UCSD-AML1 (cell line): ENCODE measurements around the gene MYT1.
A peak's percentile ranks its signal among the peaks of the same experiment; 100 is the strongest.
"Not testable (repeated sequence)": the region's sequence is repeated elsewhere in the genome, so short reads cannot be mapped to it uniquely, and the experiment has no call there.

Experiments used
- DNase-seq: peaks from one replicate; lab custom pipeline; 2025; ENCODE audit not compliant: unreplicated experiment; lab: John Stamatoyannopoulos, UW

MYT1 gene

DNA sequence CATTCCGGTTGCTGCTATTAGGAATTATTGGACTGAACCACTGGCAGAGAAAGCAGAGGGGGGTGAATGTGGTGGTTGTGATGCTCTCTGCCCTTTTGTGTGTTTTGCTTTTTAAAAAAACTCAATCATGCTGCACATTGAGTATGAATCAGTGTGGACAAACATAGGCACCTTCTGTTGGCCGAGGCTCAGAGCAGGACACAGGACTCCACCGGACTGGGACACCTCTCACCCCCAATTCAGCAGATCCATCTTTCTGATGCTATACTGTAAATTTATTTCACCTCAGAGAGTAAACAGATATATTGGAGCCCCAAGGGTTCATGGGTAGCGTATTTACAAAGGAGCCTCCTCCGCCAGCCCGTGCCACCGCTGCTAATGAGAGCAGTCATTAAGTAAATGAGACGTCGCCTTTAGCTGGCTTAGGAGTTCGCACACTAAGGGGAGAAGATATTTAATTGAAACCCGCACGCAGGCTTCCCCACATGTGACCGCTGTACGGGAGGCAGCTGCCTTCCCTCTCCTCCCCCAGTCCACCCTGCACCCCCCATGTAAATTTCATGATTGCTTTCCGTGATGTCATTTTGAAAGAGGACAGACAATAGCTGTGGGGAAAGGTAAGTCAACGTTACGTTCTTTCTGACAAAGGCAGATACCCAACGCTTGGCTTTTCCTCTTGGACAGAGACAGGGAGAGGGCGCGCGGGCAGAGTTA lies at the start of gene MYT1:
TSS of gene MYT1 (plus strand) at position 330 of the 714 bp plus-strand sequence. CDS start 34,410 bp downstream, outside the sequence.
- no peak for DNase-seq

DNA sequence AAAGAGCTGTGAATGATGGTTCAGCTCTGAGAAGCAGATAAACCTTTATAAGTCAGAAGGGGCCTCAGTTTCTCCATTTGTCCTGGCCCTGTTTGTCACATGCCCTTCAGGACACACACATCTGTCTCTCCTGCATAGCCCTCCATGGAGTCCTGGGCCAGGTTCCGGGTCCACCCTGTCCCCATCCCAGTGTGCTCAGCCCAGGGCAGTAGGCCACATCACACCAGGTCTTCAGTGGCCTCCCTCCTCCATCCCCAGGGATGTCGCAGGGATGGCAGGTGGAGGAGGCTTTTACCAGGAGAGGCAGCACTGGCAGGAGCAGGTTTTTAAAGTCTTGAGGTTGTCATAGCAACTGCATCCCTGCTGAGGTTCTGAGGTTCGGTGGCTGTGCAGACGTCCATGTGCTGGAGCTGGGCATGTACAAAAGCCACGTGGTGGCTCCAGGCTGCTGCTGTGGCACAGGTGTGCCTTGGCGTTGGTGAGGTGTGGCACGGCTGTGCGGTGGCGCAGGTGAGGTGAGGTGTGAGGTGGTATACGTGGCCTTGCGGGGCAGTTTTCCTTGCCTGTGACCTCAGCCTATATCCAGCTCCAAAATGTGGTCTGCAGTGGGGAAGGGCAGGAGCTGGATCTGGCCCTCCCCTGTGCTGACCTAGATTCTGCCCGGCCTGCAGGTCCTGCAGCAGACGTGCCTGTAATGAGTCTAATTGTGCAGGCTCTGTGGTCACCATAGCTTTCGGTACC lies 48.9 kb upstream of the MYT1 start:
- DNase-seq: no peak

DNA sequence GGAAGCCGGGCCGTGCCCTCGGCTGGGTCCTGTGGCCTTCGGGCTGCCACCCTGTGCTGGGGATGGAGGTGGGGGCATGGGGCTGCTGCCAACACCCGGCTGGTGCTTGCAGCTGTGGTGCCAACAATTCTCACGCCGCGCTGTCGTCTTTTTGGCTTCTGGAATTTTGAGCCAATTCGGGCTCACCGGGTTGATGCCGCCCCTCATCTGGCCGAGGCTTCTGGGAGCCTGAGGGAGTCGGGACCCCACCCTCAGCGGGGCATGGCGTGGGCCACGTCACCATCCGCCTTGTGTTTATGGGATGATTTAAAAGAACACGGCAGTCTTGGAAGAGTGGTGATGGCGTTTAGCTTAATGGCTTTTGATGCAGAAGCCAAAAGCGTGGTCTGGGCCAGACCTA lies 48.2 kb upstream of the MYT1 start:
- DNase-seq: no peak

DNA sequence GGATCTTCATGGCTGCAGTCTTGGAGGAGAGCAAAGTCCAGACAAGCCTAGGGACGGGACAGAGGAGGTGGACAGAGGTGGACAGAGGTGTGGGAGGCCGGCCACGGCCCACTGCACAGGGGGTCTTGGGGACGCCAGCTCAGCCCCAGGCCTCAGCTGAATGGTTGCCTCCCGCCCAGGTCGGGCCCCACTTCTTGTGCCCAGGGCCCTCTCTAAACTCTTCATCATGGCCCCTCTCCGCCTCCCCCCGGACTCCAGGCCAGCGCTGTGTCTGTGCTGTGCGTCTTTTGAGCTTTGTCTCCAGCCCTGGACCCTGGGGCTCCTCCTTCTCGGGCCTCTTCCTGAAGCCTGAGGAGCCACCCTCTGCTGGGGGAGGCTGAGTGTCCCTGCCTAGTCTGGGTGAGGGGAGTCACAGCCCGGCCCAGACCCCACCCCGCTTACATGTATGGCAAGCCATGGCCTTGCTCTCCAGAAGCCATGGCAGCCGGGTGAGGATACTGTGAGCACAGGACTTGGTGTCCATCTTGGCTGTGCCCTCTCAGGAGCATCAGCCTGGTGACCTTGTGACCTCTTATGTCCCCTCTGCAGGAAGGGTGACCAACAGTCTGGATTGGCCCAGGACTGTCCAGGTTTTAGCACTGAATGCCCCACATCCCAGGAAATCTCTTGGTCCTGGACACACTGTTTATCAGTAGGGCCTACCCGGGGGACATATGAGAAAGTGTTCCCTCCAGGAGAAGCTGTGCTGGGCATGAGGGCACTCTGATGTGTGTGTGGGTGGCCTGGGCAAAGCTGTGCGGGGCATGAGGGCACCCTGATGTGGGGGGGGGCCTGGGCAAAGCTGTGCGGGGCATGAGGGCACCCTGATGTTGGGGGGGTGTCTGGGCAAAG lies 47.5 kb upstream of the MYT1 start:
- DNase-seq: no peak

DNA sequence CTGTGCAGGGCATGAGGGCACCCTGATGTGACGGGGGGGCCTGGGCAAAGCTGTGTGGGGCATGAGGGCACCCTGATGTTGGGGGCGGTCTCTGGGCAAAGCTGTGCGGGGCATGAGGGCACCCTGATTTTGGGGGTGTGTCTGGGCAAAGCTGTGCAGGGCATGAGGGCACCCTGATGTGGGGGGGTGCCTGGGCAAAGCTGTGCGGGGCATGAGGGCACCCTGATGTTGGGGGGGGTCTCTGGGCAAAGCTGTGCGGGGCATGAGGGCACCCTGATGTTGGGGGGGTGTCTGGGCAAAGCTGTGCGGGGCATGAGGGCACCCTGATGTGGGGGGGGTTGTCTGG lies 46.8 kb upstream of the MYT1 start:
- not testable (repeated sequence) for DNase-seq

DNA sequence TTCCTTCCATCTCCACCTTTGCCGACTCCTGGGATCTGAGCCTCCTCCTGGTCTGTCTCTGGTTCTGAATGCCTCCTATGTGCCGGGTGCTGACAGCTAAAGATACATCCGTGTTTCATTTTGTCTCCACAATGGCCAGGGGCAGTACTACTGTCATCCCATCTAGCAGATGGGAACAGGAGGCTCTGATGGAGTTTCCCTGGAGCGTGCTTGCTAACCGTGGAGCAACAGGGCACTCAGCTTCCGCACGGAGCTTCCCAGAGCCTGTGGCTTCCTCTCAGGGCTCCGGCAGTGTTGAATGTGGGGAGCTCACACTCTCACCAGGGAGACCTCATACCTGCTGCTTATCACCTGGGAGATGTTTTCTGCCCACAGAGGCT lies 45.0 kb upstream of the MYT1 start:
- no peak for DNase-seq

DNA sequence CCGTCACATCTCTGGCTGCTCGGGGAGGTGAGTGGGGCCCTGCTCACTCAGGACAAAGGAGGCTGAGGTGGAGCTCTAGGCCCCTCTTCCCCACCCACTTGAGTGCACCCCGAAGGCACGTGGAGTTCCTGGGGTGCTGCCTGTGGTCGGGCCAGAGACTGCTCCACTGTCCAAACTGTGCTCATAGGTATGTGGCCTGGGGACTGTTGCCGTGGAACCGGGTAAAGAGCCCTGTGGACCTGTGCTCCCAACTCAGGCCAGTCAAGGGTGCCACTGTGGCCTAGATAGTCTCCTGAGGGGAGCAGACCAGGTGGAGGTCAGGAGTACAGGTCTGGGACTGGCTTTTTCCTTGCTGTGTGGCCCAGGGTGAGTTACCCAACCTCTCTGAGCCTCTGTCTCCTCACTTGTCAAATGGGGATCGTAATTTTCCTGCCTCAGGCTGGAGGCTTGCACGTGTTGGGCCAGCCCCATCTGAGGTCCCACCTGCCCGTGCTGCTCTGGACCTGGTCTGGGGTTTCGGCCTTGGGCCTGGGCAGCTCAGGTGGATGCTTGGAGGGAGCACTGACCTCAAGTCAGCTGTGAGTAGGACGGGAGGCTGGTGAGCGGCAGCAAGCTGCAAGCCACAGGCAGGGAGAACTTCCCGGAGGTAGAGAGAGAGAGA lies 44.4 kb upstream of the MYT1 start:
- no peak for DNase-seq

DNA sequence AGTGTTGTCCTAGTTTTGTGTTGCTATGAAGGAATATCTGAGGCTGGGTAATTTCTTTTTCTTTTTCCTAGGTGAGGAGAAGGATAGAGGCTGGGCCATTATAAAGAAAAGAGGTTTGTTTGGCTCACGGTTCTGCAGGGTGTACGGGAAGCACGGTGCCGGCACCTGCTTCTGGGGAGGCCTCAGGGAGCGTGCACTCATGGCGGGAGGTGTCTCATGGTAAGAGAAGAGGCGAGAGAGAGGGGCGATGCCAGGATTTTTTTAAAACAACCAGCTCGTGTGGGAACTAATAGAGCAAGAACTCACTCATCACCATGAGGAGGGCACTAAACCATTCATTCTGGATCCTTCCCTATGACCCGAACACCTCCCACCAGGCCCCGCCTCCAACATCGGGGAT lies 42.7 kb upstream of the MYT1 start:
- no peak for DNase-seq

DNA sequence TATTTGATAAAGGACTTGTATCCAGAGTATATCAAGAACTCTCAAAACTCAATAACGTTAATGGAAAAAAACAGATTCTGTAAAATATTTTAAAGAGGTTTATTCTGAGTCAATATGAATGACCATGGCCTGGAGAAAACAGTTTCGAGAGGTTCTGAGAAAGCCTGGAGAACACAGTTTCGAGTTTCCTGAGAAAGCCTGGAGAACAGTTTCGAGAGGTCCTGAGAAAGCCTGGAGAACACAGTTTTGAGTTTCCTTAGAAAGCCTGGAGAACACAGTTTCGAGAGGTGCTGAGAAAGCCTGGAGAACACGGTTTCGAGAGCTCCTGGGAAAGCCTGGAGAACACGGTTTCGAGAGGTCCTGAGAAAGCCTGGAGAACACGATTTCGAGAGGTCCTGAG lies 41.3 kb upstream of the MYT1 start:
- DNase-seq: not testable (repeated sequence)

DNA sequence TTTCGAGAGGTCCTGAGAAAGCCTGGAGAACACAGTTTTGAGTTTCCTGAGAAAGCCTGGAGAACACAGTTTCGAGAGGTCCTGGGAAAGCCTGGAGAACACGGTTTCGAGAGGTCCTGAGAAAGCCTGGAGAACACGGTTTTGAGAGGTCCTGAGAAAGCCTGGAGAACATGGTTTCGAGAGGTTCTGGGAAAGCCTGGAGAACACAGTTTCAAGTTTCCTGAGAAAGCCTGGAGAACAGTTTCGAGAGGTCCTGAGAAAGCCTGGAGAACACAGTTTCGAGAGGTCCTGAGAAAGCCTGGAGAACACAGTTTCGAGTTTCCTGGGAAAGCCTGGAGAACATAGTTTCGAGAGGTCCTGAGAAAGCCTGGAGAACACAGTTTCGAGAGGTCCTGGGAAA lies 40.7 kb upstream of the MYT1 start:
- not testable (repeated sequence) for DNase-seq

DNA sequence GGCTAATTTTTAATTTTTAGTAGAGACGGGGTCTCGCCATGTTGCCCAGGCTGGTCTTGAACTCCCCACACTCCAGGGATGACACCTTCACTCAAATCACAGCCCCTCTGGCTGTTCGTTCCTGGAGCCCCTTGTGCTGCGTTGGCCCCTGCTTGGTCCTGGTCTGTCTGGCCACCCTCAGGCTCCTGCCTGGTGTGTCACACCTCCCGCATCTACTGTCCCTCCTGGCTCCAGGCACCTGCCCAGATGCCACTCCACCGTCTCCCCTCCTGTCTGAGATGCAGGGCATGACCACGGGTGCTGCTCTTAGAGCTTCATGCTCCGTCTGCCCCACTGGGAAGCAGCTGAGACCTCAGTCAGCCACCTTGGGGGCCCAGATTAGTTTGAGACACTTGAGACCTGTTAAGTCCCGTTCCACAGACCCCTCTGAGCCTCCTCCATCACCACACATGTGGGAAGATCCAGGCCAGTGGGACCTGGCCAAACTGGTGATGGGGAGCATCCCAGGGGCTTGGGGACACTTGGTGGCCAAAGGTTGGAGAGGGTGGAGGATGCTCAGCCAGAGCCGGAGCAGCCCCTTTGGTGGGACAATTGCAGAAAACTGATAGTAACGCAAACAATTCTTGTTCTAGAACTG lies 35.0 kb upstream of the MYT1 start:
- no peak for DNase-seq

DNA sequence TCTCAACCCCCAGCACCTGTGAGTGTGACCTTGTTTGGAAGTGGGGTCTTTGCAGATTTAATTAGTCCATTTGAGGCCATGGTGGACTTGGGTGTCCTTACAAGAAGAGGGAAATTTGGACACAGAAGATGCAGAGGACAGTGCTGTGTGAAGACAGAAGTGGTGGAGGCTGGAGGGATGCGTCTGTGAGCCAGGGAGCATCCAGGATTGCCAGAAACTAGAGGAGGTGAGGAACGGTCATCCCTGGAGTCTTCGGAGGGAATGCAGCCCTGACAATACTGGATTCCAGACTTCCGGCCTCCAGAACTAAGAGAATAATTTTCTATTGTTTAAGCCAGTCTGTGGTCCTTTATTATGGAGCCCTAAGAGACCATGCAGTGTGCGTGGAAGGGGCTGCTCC lies 34.0 kb upstream of the MYT1 start:
- DNase-seq: no peak

DNA sequence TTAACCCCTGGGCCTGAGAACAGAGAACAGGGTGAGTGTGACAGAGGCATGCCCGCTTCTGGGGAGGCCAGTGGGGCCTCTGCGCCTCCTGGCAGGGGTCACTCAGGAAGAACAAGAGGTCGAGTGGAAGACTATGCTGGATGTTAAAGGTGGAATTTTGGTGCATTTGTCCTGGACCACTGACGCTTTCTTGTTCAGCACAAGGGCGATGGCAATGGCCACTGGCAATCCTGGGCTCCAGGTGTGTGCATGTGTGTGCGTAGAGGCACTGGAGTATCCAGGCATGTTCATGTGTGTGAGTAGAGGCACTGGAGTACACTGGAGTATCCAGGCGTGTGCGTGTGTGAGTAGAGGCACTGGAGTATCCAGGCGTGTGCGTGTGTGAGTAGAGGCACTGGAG lies 33.4 kb upstream of the MYT1 start:
- DNase-seq: no peak

DNA sequence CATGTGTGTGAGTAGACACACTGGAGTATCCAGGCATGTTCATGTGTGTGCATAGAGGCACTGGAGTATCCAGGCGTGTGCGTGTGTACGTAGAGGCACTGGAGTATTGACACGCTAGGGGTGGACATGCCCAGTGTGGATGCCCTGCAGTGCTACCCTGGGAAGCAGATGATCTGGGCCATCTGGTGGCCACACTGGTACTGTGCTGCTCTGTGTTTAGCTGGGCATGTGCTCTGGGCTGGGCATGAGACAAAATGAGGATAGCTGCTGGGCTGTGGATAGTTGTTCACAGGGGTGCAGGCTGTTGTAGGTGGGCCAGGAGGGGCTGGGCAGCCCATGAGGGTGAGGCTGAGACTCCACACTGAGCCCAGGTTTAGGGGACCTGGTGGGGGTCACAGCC lies 32.8 kb upstream of the MYT1 start:
- DNase-seq: peak; percentile 34

DNA sequence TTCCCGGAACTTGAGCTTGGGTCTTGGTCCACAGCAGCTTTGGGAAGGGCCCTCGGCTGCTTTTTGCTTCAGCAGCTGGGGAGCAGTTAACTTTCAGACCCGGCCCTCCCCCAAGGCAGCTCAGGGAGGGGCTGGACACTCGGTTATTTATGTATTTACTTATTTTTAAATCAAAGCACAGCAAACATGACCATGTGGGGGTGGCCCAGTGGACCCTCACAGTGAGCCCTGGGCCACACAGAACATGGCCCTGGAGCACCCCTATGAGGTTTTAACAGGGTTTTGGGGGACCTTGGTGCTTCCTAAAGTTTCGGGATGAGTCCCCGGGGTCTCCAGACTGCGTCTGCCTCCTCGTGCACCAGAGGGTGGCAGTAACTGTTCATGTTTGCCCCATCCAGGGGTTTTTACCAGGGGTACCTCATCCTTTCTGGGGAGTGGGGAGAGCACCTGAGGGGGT lies 30.3 kb upstream of the MYT1 start:
- DNase-seq: no peak

DNA sequence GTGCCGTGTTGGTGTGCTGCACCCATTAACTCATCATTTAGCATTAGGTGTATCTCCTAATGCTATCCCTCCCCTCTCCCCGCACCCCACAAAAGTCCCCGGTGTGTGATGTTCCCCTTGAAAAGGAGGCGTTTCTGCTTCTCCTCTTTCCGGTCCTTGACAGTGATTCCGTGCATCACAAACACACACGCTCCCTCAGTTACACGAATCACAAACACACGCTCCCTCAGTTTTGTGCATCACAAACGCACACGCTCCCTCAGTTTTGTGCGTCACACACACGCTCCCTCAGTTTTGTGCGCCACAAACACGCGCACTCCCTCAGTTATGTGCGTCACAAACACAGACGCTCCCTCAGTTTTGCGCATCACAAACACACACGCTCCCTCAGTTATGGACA lies 29.5 kb upstream of the MYT1 start:
- not testable (repeated sequence) for DNase-seq

DNA sequence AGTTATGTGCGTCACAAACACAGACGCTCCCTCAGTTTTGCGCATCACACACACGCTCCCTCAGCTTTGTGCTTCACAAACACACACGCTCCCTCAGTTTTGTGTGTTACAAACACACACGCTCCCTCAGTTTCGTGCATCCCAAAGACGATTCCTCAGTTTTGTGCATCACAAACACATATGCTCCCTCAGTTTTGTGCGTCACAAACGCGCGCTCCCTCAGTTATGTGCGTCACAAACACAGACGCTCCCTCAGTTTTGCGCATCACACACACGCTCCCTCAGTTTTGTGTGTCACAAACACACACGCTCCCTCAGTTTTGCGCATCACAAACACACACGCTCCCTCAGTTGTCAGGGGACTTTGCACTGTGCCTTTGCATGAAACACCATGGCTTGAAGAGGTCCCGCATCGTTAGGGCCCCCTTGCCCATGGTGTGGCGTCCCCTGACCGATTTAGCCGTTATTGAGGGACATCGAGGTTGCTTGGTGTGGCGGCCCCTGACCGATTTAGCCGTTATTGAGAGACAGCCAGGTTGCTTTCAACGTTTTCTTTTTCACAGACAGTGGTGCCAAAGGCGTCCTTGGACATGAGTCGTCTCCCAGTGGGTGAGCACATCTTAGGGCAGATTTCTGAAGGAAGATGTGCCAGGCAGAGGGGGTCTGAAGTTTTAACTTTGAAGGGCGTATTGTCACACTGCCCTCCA lies 28.1 kb upstream of the MYT1 start:
- DNase-seq: no peak

DNA sequence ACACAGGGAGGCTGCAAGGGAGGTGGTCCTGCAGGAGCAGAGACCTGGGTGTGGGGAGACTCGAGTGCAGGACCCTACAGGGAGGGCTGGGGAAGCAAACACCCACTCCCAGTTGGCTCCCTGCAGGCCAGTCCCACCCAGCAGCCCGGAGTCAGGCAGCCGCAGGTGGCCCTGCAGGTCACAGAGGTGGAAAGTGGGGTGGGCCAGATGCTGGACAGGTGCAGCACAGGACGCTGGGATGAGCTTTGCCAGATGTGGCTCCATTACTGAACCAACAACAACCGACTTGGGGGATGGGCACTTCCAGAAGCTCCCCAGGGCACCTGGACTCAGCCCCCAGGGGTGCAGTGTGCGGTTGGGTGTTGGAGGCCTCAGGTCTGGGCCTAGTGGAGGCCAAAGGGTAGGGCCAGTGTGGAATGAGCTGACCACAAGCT lies 26.6 kb upstream of the MYT1 start:
- no peak for DNase-seq

DNA sequence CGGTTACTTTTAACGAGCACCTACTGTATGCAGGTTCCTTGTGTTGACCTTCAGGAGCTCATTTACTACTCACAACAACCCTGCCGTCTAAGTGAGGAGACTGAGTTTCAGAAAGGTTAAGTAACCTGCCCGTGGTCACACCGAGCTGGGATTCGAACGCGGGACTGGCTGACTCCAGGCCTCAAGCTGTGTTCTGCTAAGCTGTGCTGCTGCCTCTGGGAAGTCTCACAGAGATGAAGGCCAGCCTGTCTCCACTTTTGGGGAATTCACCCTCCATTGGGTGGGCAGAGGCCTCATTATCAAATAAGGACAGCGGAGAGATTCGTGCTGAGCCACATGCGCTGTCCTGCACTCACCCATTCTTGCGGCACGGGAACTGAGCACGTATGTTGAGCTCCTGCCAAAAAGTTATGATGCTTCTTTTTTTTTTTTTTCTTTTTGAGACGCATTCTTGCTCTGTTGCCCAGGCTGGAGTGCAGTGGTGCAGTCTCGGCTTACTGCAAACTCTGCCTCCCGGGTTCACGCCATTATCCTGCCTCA lies 25.9 kb upstream of the MYT1 start:
- DNase-seq: no peak
